Neuron (in vitro differentiated cells): ENCODE data around the gene KAT6B.

Source experiments
- H2AFZ ChIP-seq: one replicate; pipeline ENCODE4 v1.6.1; 2013; ENCODE audit warnings: low read depth, mild to moderate bottlenecking, inconsistent platforms, low read length, moderate library complexity
- H3K27me3 ChIP-seq: one replicate; pipeline ENCODE4 v1.6.1; 2013; ENCODE audit warnings: low read length; ENCODE audit not compliant: insufficient read depth
- H3K36me3 ChIP-seq: one replicate; pipeline ENCODE4 v1.6.1; 2013; ENCODE audit warnings: low read length; ENCODE audit not compliant: insufficient read depth
- H3K4me1 ChIP-seq: one replicate; pipeline ENCODE4 v1.6.1; 2013; ENCODE audit warnings: low read length; ENCODE audit not compliant: insufficient read depth
- H3K4me3 ChIP-seq: 2 replicates; pipeline ENCODE4 v1.5.1; 2013; ENCODE audit warnings: mild to moderate bottlenecking, low read length, moderate library complexity
- H3K9me3 ChIP-seq: one replicate; pipeline ENCODE4 v1.6.1; 2013; ENCODE audit warnings: low read length

KAT6B gene

GRCh38 chr10:74968667-74969061 is 142.3 kb downstream of the KAT6B start:
- Histone ChIP-seq H2AFZ (no peak overlapping the region), H3K4me3 (no peak overlapping the region), H3K36me3 (peaks cover 8% of the 10 kb centered on the region), H3K27me3 (no peaks in the 10 kb centered on the region), H3K4me1 (peaks cover 28% of the 10 kb centered on the region), H3K9me3 (no peaks in the 10 kb centered on the region)

DNA sequence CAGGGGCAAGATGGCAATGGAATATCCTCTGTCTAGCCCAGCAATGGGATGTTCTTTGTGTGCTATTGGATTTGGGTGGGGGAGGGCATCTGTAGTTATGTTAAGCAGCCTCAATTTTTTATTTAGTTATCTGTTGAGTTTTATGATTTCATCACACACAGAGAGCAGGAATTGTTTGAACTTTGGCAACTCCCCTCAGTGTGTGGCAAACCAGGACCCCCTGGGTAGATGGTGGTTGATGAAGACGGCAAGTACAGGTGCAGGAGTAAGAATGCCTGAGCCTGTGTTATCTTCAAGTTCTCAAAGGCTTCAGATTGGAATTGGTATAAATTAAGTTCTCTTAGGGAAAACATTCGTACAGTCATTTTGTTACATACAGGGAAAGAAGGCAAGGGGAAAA is 142.7 kb downstream of the KAT6B start:
- H3K27me3 ChIP-seq, result no peaks in the 10 kb centered on the region
- H3K4me1 ChIP-seq, result peaks cover 28% of the 10 kb centered on the region
- H3K36me3 ChIP-seq, result peaks cover 8% of the 10 kb centered on the region
- H2AFZ ChIP-seq, result no peak overlapping the region
- no peaks in the 10 kb centered on the region for H3K9me3 ChIP-seq
- H3K4me3 ChIP-seq, result no peak overlapping the region

DNA sequence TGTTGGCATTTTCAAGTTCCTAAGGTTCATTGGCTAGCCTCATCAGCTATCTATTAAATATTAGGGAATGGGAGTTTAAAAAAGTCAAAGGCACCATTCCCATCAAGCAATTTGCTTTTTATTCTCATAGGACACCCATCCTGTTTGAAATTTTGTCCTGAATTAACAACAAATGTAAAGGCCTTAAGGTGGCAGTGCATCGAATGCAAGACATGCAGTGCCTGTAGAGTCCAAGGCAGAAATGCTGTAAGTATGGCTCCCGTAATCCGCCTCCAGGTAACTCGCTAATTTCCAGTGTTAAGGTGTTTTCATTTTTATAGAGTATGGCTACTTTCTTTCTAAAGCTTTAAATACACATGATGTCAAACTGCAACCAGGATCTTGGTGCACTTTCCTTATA is 143.1 kb downstream of the KAT6B start:
- Histone ChIP-seq H3K4me3 (no peak overlapping the region), H2AFZ (no peak overlapping the region), H3K9me3 (no peaks in the 10 kb centered on the region), H3K36me3 (peaks cover 7% of the 10 kb centered on the region), H3K27me3 (no peaks in the 10 kb centered on the region), H3K4me1 (peaks cover 28% of the 10 kb centered on the region)

DNA sequence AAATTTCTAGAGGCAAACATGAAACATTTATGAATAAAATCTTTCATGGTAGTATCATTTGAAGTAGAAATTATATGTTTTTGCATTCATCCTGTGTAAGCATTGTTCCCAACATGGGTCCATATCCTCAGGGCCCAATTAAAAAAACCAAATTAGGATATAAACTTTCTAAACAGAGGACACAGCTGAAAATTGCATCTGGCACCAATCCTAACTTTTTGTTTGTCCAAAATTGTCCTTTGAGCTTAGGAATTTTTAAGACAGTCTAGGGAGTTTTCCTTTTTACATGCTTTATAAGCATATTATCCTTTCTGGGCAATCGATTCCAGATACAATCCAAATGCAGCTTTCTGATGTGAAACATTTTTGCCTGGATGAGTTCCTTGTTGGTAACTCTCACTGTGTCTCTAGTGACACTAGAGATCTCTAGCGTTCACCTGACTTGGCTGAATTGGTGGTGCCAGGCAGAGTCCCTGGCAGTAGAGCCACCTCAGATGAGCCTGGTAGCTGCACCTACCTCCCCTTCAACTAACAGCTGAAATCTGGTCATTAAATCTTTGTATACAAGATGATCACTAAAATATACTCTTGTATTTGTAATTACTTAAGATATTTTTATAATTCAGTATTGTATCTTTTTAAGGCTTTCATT is 147.5 kb downstream of the KAT6B start:
- Histone ChIP-seq H3K4me3 (no peak overlapping the region), H3K36me3 (peaks cover 30% of the 10 kb centered on the region), H3K4me1 (peaks cover 12% of the 10 kb centered on the region), H3K27me3 (no peaks in the 10 kb centered on the region), H2AFZ (no peak overlapping the region), H3K9me3 (no peaks in the 10 kb centered on the region)

DNA sequence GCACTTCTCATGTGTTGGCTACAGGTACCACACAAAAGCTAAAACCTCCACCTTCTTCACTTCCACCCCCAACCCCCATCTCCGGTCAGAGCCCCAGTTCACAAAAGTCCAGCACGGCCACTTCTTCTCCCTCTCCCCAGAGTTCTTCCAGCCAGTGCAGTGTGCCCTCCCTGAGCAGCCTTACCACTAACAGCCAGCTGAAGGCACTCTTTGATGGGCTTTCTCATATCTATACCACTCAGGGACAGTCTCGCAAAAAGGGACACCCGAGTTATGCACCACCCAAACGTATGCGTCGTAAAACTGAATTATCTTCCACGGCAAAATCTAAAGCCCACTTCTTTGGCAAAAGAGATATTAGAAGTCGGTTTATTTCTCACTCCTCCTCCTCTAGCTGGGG is 149.4 kb downstream of the KAT6B start:
- Histone ChIP-seq H3K36me3 (peaks cover 34% of the 10 kb centered on the region), H3K27me3 (no peaks in the 10 kb centered on the region), H3K4me1 (peaks cover 3% of the 10 kb centered on the region), H2AFZ (no peak overlapping the region), H3K4me3 (no peak overlapping the region), H3K9me3 (no peaks in the 10 kb centered on the region)

DNA sequence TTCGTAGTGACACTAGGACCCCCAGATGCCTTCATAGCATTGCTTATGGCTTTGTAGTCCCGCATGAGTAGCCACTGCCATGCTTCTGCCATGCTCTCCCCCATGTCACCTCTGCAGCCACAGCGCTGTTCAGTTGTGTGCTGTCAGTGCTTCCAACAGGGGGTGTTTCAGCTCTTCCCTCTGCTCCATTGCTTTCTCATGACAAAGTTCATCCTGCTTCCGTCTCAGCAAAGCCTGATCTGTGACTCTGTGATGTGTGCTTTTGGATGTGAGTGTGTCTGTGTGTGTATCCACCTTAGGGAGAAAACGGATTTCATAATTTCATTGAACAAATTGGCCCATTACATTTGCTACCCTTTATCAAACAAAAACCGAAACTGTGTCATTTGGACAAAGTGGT is 150.2 kb downstream of the KAT6B start:
- Histone ChIP-seq H3K27me3 (no peaks in the 10 kb centered on the region), H3K36me3 (peaks cover 34% of the 10 kb centered on the region), H2AFZ (no peak overlapping the region), H3K4me3 (no peak overlapping the region), H3K4me1 (peaks cover 3% of the 10 kb centered on the region), H3K9me3 (no peaks in the 10 kb centered on the region)

GRCh38 chr10:74977072-74977471 is 150.7 kb downstream of the KAT6B start:
- peaks cover 38% of the 10 kb centered on the region for H3K36me3 ChIP-seq
- no peak overlapping the region for H3K4me3 ChIP-seq
- H3K4me1 ChIP-seq, result peaks cover 2% of the 10 kb centered on the region
- H3K9me3 ChIP-seq, result no peaks in the 10 kb centered on the region
- no peak overlapping the region for H2AFZ ChIP-seq
- no peaks in the 10 kb centered on the region for H3K27me3 ChIP-seq

DNA sequence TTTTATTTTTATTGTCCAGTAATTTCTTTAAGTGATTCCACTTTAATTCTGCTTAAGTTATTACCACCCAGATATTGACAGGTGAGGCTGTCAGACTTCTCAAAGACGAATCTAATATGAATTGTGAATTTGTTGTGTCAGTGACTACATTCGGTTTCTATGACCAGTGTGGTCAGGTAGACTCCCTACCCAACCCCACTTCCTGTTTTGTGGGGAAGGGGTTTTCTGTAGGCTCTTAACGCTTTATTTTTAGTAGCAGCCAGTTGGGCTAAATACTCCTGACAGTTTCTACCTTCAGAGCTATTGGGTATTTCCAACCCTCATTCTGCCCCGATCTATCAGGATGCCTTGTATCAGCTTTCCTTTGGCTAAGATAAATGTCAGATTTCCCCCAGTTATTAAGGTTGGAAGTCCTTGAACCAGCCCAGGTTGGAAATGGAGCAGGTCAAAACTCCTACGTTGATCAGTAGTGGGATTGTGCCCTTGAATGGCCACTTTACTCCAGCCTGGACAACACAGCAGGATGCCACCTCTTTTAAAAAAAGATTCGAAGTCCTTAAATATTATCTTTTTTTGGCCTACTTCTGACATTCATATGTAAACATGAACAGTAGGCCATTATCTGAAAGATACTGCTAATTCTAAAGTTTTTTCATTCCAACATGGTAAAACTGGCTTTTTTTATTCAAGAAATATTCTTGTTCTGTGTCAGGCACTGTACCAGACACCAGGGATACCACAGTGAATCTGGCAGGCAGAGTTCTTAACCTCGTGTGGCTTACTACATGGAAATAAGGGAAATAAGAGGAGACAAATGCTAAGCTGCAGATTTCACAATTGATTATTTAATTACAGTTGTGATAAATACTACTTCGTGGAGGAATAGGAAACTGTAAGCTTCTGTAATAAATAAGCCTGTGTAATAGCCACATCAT is 151.8 kb downstream of the KAT6B start:
- H3K9me3 ChIP-seq, result no peaks in the 10 kb centered on the region
- no peak overlapping the region for H2AFZ ChIP-seq
- H3K36me3 ChIP-seq, result peaks cover 44% of the 10 kb centered on the region
- H3K4me3 ChIP-seq, result no peak overlapping the region
- H3K4me1 ChIP-seq, result no peaks in the 10 kb centered on the region
- no peaks in the 10 kb centered on the region for H3K27me3 ChIP-seq

GRCh38 chr10:74981831-74982633 is 155.6 kb downstream of the KAT6B start:
- H3K36me3 ChIP-seq, result peaks cover 42% of the 10 kb centered on the region
- no peaks in the 10 kb centered on the region for H3K9me3 ChIP-seq
- no peak overlapping the region for H2AFZ ChIP-seq
- H3K27me3 ChIP-seq, result no peaks in the 10 kb centered on the region
- H3K4me3 ChIP-seq, result no peak overlapping the region
- no peaks in the 10 kb centered on the region for H3K4me1 ChIP-seq

- Histone ChIP-seq H3K36me3 (peaks cover 38% of the 10 kb centered on the region), H3K9me3 (no peaks in the 10 kb centered on the region), H3K27me3 (no peaks in the 10 kb centered on the region), H3K4me1 (no peaks in the 10 kb centered on the region), H3K4me3 (no peak overlapping the region), H2AFZ (no peak overlapping the region)
These were observed 156.2 kb downstream of the KAT6B start for GRCh38 chr10:74982634-74982982.

DNA sequence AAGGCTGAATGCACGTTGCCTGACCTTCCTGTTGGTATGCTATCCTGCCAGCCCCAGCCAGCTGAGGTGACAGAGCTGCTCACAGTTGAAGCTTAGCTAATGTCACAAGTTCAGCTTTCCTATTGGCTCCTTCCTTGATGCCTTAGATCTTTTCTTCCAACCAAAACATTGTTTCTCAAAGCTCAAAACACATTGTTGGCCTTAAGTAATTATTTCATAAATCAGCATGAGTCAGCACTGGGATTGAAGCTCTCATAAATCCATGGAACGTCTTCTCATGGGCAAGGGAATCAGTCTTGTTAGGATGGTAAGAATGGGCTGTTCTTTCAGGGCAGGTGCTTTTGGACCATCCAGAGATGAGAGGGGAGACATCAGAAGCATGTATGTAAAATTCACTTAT is 157.0 kb downstream of the KAT6B start:
- Histone ChIP-seq H3K4me3 (no peak overlapping the region), H3K4me1 (no peaks in the 10 kb centered on the region), H3K36me3 (peaks cover 43% of the 10 kb centered on the region), H3K27me3 (no peaks in the 10 kb centered on the region), H2AFZ (no peak overlapping the region), H3K9me3 (no peaks in the 10 kb centered on the region)

GRCh38 chr10:74987339-74988053 is 161.1 kb downstream of the KAT6B start:
- Histone ChIP-seq H3K36me3 (peaks cover 33% of the 10 kb centered on the region), H2AFZ (no peak overlapping the region), H3K4me1 (peaks cover 4% of the 10 kb centered on the region), H3K27me3 (no peaks in the 10 kb centered on the region), H3K9me3 (no peaks in the 10 kb centered on the region), H3K4me3 (no peak overlapping the region)
